ENCODE measurements around the gene KSR2. TPM values are rescaled to one million over a fixed set of nuclear protein-coding genes. Genes with fewer than 3 reads are reported as not detected.

KSR2 gene
- total and polyA plus RNA-seq, 10 of the 15 experiments (the other 5 are each of a cell fraction or from before 2014, with no cell fraction given) = under 0.01 to 1.5 (median 0.01) TPM; not detected in 3

DNA sequence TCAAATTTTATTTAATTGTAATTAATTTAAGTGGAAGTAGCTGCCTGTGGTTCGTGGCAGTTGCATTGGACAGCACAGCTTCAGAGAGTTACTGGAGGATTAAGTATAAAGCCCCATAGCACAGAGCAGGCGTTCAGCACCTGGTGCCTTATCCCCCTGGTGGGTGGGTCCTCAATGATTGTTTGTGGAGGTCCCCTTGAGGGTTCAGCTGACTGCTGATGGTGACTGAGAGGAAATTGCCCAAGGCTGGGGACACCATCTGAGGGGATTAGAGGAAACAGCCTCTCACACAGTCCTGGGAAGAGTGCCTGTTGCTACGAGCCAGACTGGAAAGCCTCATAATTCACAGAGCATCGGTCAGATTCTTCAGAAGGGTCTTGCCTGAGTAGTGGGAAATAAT lies 524.0 kb downstream of the KSR2 start:
- H3K79me2 ChIP-seq (ENCODE audit: control insufficient read depth, insufficient read depth, low read length) = no peaks in the 10 kb centered on the region
- ATAC-seq (no peak), DNase-seq (ENCODE audit: low read depth, low spot score) (no peak), FAIRE-seq (no peak)
- in situ Hi-C loops (cut with MboI) = no loop called here
- RAD21 ChIA-PET (ENCODE audit: unreplicated experiment) = no interaction called here
- H3K27ac ChIP-seq (ENCODE audit: control insufficient read depth, insufficient read depth) = no peak overlapping the region
- no peak overlapping the region for H3K4me3 ChIP-seq
- H3K9me3 ChIP-seq (replicated peaks; ENCODE audit: control insufficient read depth, insufficient read depth, low read length) = no peaks in the 10 kb centered on the region; the same call in 2 of the 3 replicates
- no peaks in the 10 kb centered on the region for H3K27me3 ChIP-seq (replicated peaks in 1 of 2; ENCODE audit: control insufficient read depth in 2 of 2, insufficient read depth in 2 of 2, low read length in 1 of 2)
- POLR2A ChIA-PET = no interaction called here
- no peaks in the 10 kb centered on the region for H3K4me1 ChIP-seq (ENCODE audit: control insufficient read depth, insufficient read depth, low read length)
- 0% methylated on average over 4 of the region's 4 CpGs for WGBS (ENCODE audit: insufficient coverage, insufficient replicate concordance, low lambda C conversion rate, missing lambda C conversion rate)
- H2AFZ ChIP-seq (ENCODE audit: control insufficient read depth, low read depth, low read length) = no peak overlapping the region
- H3K9ac ChIP-seq (ENCODE audit: control insufficient read depth, insufficient read depth, low read length) = no peak overlapping the region
- intact Hi-C loops (cut with micrococcal nuclease; ENCODE audit: unreplicated experiment) = no loop called here
- no peaks in the 10 kb centered on the region for H3K36me3 ChIP-seq (ENCODE audit: control insufficient read depth in 2 of 2, insufficient read depth in 2 of 2, low read length in 1 of 2)
- no peak overlapping the region for H3K4me2 ChIP-seq (ENCODE audit: control insufficient read depth, insufficient read depth)
- BruUV-seq (replicated peaks) = no TSS peak
- no peaks in the 10 kb centered on the region for H4K20me1 ChIP-seq (ENCODE audit: control insufficient read depth, insufficient read depth)
- SMC1A ChIA-PET (ENCODE audit: uncharacterized antibody, unreplicated experiment) = no interaction called here
- TF ChIP-seq KAT2A (conservative IDR thresholded peaks at IDR 0.05; ENCODE audit: control insufficient read depth, low read depth, low read length) (no peak), YBX1 (IDR thresholded peaks at IDR 0.05) (no peak), IRF4 (IDR thresholded peaks at IDR 0.05; ENCODE audit: low read depth, low read length) (no peak), ETV6 (conservative IDR thresholded peaks at IDR 0.05 in 1 of 2, IDR thresholded peaks at IDR 0.05 in 1 of 2; ENCODE audit: borderline replicate concordance in 1 of 2, low read depth in 1 of 2) (no peak), STAT1 (conservative IDR thresholded peaks at IDR 0.05) (no peak), RELB (IDR thresholded peaks at IDR 0.05; ENCODE audit: low read depth) (no peak), WRNIP1 (IDR thresholded peaks at IDR 0.05; ENCODE audit: borderline replicate concordance, low read depth, low read length) (no peak), ZNF24 (IDR thresholded peaks at IDR 0.05) (no peak), SP1 (IDR thresholded peaks at IDR 0.05; ENCODE audit: low read depth, low read length) (no peak), SPI1 (IDR thresholded peaks at IDR 0.05; ENCODE audit: borderline replicate concordance, insufficient read depth, low read depth, low read length) (no peak), SUZ12 (IDR thresholded peaks at IDR 0.05; ENCODE audit: unreplicated experiment) (no peak)
- TF ChIP-seq, protein P1, sequence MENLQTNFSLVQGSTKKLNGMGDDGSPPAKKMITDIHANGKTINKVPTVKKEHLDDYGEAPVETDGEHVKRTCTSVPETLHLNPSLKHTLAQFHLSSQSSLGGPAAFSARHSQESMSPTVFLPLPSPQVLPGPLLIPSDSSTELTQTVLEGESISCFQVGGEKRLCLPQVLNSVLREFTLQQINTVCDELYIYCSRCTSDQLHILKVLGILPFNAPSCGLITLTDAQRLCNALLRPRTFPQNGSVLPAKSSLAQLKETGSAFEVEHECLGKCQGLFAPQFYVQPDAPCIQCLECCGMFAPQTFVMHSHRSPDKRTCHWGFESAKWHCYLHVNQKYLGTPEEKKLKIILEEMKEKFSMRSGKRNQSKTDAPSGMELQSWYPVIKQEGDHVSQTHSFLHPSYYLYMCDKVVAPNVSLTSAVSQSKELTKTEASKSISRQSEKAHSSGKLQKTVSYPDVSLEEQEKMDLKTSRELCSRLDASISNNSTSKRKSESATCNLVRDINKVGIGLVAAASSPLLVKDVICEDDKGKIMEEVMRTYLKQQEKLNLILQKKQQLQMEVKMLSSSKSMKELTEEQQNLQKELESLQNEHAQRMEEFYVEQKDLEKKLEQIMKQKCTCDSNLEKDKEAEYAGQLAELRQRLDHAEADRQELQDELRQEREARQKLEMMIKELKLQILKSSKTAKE (IDR thresholded peaks at IDR 0.05; ENCODE audit: low read depth, poor library complexity, severe bottlenecking) = no peak
- CTCF ChIA-PET = no interaction called here

Data from GM12878 (cell line).